HepG2 (cell line): ENCODE measurements around the gene DDC. TPM values are rescaled to one million over a fixed set of nuclear protein-coding genes. Genes with fewer than 3 reads are reported as not detected.

Experiments used
- ATAC-seq: fragments of 200-7000 bp; cut with Tn5 transposase; 3 replicates; pipeline ENCODE4 v1.9.1; 2020; ENCODE audit warnings: mild to moderate bottlenecking, moderate library complexity
- BruUV-seq: library from RNA; stranded (reverse); fragments of 400-500 nt; replicated peaks from 2 replicates; lab custom pipeline; 2021; lab: Mats Ljungman, UMichigan
- CTCF ChIA-PET: fragments of 300-600 bp; formaldehyde crosslinking; extraction: SDS; loops from one replicate; lab custom pipeline; 2021; ENCODE audit warnings: low total read pairs, inconsistent platforms, low intra/inter-chr PET ratio; lab: Yijun Ruan, JAX
- POLR2A ChIA-PET: fragments of 350-600 bp; sonication (Branson Sonifier 250); formaldehyde crosslinking; loops from one replicate; lab custom pipeline; 2020; ENCODE audit warnings: antibody characterized with exemption, inconsistent platforms; lab: Yijun Ruan, JAX
- DNase-seq: peaks from one replicate; pipeline ENCODE4 v3.0.0-alpha.2; 2015; ENCODE audit warnings: low spot score
- FAIRE-seq: peaks from 3 replicates; lab custom pipeline; 2011; peaks lifted over from hg19 to GRCh38; lab: Jason Lieb, UNC
- H2AFZ ChIP-seq: one replicate; pipeline ENCODE4 v1.6.1; 2011; ENCODE audit warnings: low read length, inconsistent platforms
- H3K27ac ChIP-seq: fragments of 300-600 bp; 3 replicates; pipeline ENCODE4 v1.8.0; 2011; ENCODE audit warnings: mixed run types, mild to moderate bottlenecking, mixed read lengths, low read length, inconsistent platforms; ENCODE audit not compliant: insufficient read depth; ENCODE audit errors: extremely low read length
- H3K27me3 ChIP-seq, 2 experiments: fragments of 200-600 bp in 1 of 2; 2 replicates in 1 of 2; 3 replicates in 1 of 2; pipeline versions ENCODE4 v1.6.0 to v1.8.0; 2011; ENCODE audit warnings: low read length in 2 of 2, mild to moderate bottlenecking in 2 of 2, moderate library complexity in 2 of 2, inconsistent platforms in 1 of 2; ENCODE audit not compliant: insufficient read depth in 2 of 2, control insufficient read depth in 1 of 2
- H3K36me3 ChIP-seq, 2 experiments: fragments of 200-600 bp in 1 of 2; replicated peaks in 1 of 2; 2 replicates in 1 of 2; 3 replicates in 1 of 2; pipeline versions ENCODE4 v1.5.1 to v1.8.0; 2011; ENCODE audit warnings: low read length in 2 of 2, inconsistent platforms in 1 of 2; ENCODE audit not compliant: insufficient read depth in 2 of 2, control insufficient read depth in 1 of 2
- H3K4me1 ChIP-seq: 2 replicates; pipeline ENCODE4 v1.5.1; 2012; ENCODE audit warnings: low read length, inconsistent platforms; ENCODE audit not compliant: insufficient read depth
- H3K4me2 ChIP-seq: 2 replicates; pipeline ENCODE4 v1.6.0; 2011; ENCODE audit warnings: low read depth, low read length, inconsistent platforms
- H3K4me3 ChIP-seq, 3 experiments: fragments of 200-600 bp in 1 of 3; sonication (generic), shearing (Covaris generic) in 1 of 3; replicated peaks in 1 of 3; 2 replicates each; pipeline ENCODE4 v1.5.1; 2011 to 2016; ENCODE audit warnings: low read length in 3 of 3, inconsistent platforms in 2 of 3, low read depth in 2 of 3, mild to moderate bottlenecking in 2 of 3, control low read depth in 1 of 3, mixed read lengths in 1 of 3; ENCODE audit not compliant: insufficient read depth in 1 of 3
- H3K79me2 ChIP-seq: one replicate; pipeline ENCODE4 v1.6.1; 2011; ENCODE audit warnings: low read length, inconsistent platforms; ENCODE audit not compliant: insufficient read depth
- H3K9ac ChIP-seq: 2 replicates; pipeline ENCODE4 v1.6.0; 2011; ENCODE audit warnings: mild to moderate bottlenecking, low read depth, low read length, inconsistent platforms; ENCODE audit not compliant: insufficient read depth
- H3K9me3 ChIP-seq: 2 replicates; pipeline ENCODE4 v1.5.1; 2012; ENCODE audit warnings: mild to moderate bottlenecking, low read length
- H4K20me1 ChIP-seq: 2 replicates; pipeline ENCODE4 v1.6.0; 2011; ENCODE audit warnings: inconsistent platforms, mild to moderate bottlenecking, low read length, moderate library complexity; ENCODE audit not compliant: insufficient read depth
- CTCF ChIP-seq: sonication (generic); formaldehyde crosslinking; IDR thresholded peaks from 2 replicates; pipeline ENCODE4 v1.5.0; 2020; ENCODE audit warnings: mild to moderate bottlenecking, missing genetic modification reagents, moderate library complexity
- ESRRA ChIP-seq: sonication (generic); formaldehyde crosslinking; IDR thresholded peaks from 2 replicates; pipeline ENCODE4 v1.5.1; 2020; ENCODE audit warnings: mild to moderate bottlenecking, low read depth, missing genetic modification reagents
- HNRNPUL1 ChIP-seq: fragments of 200-400 bp; formaldehyde crosslinking; IDR thresholded peaks from 2 replicates; pipeline ENCODE4 v1.6.1; 2017; ENCODE audit warnings: low read depth, mild to moderate bottlenecking, low read length, moderate library complexity
- KMT2B ChIP-seq: IDR thresholded peaks from 2 replicates; pipeline ENCODE4 v1.6.1; 2016; ENCODE audit warnings: missing genetic modification reagents, missing compliant biosample characterization
- NR2F6 ChIP-seq, 2 experiments: IDR thresholded peaks; 2 replicates each; pipeline ENCODE4 v1.6.1; 2016; ENCODE audit warnings: antibody characterized with exemption in 1 of 2, mild to moderate bottlenecking in 1 of 2
- SOX5 ChIP-seq: IDR thresholded peaks from 2 replicates; pipeline ENCODE4 v1.6.1; 2016; ENCODE audit warnings: borderline replicate concordance
- STAG1 ChIP-seq: sonication (generic); formaldehyde crosslinking; IDR thresholded peaks from 2 replicates; pipeline ENCODE4 v1.4.0; 2020; ENCODE audit warnings: missing genetic modification reagents
- TARDBP ChIP-seq: sonication (generic); formaldehyde crosslinking; IDR thresholded peaks from 2 replicates; pipeline ENCODE4 v1.8.0; 2022; ENCODE audit warnings: mild to moderate bottlenecking, missing genetic modification reagents
- ZNF326 ChIP-seq: sonication (generic); formaldehyde crosslinking; IDR thresholded peaks from 2 replicates; pipeline ENCODE4 v1.4.0; 2020; ENCODE audit warnings: missing genetic modification reagents, borderline replicate concordance
- ZNF350 ChIP-seq: sonication (generic); formaldehyde crosslinking; IDR thresholded peaks from 2 replicates; pipeline ENCODE4 v1.4.0; 2020; ENCODE audit warnings: mild to moderate bottlenecking, low read depth, missing genetic modification reagents, borderline replicate concordance
- ZNF781 ChIP-seq: sonication (generic); formaldehyde crosslinking; IDR thresholded peaks from 2 replicates; pipeline ENCODE4 v1.5.1; 2020; ENCODE audit warnings: borderline replicate concordance, mild to moderate bottlenecking, missing genetic modification reagents; ENCODE audit errors: not compliant biosample characterization
- WGBS: methylation state at CpG from one replicate; pipeline ENCODE4 v1.1.6; 2017; ENCODE audit warnings: low lambda C conversion rate; 5-methylcytosine and 5-hydroxymethylcytosine counted together
- in situ Hi-C: cut with HindIII; loops from 2 replicates; pipeline ENCODE4 v1.10.0; 2017; ENCODE audit warnings: low pct_unique_long_range_greater_than_20kb; ENCODE audit not compliant: extremely low pct_ligation_motif_present
- intact Hi-C: fragments of 100-400 bp; cut with micrococcal nuclease; formaldehyde crosslinking; loops from one replicate; pipeline ENCODE4 v1.10.0; 2022; ENCODE audit not compliant: unreplicated experiment
- polyA plus RNA-seq, 8 experiments: library from polyadenylated mRNA; depleted of rRNA in 3 of 8; stranded (reverse) in 7 of 8; unstranded in 1 of 8; fragments of >200 nt; fragmentation: Illumina TruSeq in 4 of 8; extraction: Trizol in 4 of 8; gene quantifications; 2 replicates each; pipeline versions ENCODE4 v1.2.1 to v1.2.3, GENCODE V29; 2011 to 2016; ENCODE audit warnings: low read depth in 4 of 8, missing spikeins in 1 of 8, mixed read lengths in 1 of 8; ENCODE audit not compliant: insufficient read depth in 1 of 8
- total RNA-seq, 5 experiments: library from RNA; depleted of rRNA; stranded (reverse); fragments of >200 nt; fragmentation: Illumina TruSeq; extraction: Trizol; gene quantifications; 2 replicates each; pipeline ENCODE4 v1.2.3, GENCODE V29; 2016; ENCODE audit warnings: low read depth in 1 of 5
- TF ChIP-seq, protein P1 (sequence below): sonication (generic); formaldehyde crosslinking; IDR thresholded peaks from 2 replicates; pipeline ENCODE4 v1.5.0; 2020; ENCODE audit warnings: mild to moderate bottlenecking, missing genetic modification reagents
- TF ChIP-seq, protein P2 (sequence below): sonication (generic); formaldehyde crosslinking; IDR thresholded peaks from 2 replicates; pipeline ENCODE4 v1.9.0; 2022; ENCODE audit warnings: low read depth, missing genetic modification reagents

Gene DDC
- total and polyA plus RNA-seq, 2 of the 13 experiments (the other 11 are each of a cell fraction or from before 2014, with no cell fraction given): 11.7 to 93.3 TPM

DNA sequence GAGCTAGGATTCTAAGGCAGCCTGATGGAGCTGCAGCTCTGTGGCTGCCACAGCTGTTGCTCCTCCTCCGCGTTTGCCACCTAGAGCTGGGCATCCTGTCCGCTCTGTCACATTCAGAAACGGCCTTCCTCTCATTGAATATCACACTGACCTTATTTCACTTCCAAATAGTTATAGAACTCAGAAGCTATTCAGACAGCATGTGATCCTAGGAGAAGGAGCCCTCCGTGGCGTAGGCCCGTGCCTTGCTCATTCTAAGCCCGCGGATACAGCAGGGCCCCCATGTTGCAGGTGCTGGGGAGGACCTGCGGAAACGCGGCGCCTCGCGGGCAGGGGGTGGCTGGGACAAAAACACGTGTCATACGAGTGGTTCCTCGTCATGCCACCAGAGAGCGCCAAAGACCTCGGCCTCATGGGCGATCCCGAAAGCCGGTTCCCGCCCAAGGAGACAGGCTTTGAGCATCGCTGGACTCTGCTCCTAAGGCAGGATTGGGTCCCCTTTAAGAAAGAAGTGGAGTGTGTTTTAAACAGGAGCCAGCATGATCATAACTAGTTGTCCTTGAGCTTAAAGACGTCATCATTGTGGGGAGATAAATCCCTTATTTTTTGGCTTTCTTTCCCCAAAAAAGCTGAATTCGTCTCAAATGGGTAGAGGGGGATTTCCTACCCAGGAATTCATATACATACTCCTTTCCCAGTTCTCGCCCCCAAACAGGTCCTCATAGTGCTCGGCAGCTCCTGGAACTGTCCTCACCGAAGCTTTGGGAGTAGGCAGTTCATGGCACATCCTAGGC, 97.2 kb downstream of the DDC start:
- Histone ChIP-seq H4K20me1 (no peaks in the 10 kb centered on the region), H3K27me3 (no peaks in the 10 kb centered on the region), H2AFZ (no peak overlapping the region), H3K4me3 (no peak overlapping the region), H3K9ac (no peak overlapping the region), H3K36me3 (peaks cover 3 to 14% of the 10 kb centered on the region in 2 experiments; a peak in 4 of 5 replicates), H3K4me2 (peak overlapping the region; percentile 61), H3K79me2 (no peaks in the 10 kb centered on the region), H3K27ac (no peak overlapping the region), H3K4me1 (peaks cover 8% of the 10 kb centered on the region), H3K9me3 (no peaks in the 10 kb centered on the region)
- peak; percentile 90 for ATAC-seq
- BruUV-seq: no TSS peak
- CTCF ChIA-PET: interaction anchor here (1.3 to 2.6 kb wide), 4 partner anchors 161 to 211 kb away, joined by 3 to 31 read pairs (median 14); no protein-coding TSS in a partner anchor
- POLR2A ChIA-PET: interaction anchor here (0.9 kb wide), 1 partner anchor 147 kb away, joined by 3 read pairs; no protein-coding TSS in a partner anchor
- in situ Hi-C loops (loop anchor here (5.0 to 25.0 kb wide), 3 partner anchors 159 to 669 kb away; no protein-coding TSS in a partner anchor), intact Hi-C loops (loop anchor here (1.0 kb wide), 3 partner anchors 165 to 376 kb away; no protein-coding TSS in a partner anchor)
- FAIRE-seq: peak; percentile 72
- WGBS: 37% methylated on average over 29 of the region's 30 CpGs
- DNase-seq: peak; percentile 50
- no peak for TF ChIP-seq HNRNPUL1
- peak; percentile 28; the same call in 1 of the 2 replicates for TF ChIP-seq KMT2B (CRISPR knock-in tag)
- TF ChIP-seq ZNF350: peak; percentile 50; the same call in 1 of the 2 replicates
- TF ChIP-seq ZNF781 (CRISPR knock-in tag): no peak
- no peak for TF ChIP-seq NR2F6 (IDR thresholded peaks at IDR 0.05)
- TF ChIP-seq NR2F6 (CRISPR knock-in tag; IDR thresholded peaks at IDR 0.05): 0 out of 2 replicates have a peak, but pooled peaks have one; percentile 17
- TF ChIP-seq, protein P1, sequence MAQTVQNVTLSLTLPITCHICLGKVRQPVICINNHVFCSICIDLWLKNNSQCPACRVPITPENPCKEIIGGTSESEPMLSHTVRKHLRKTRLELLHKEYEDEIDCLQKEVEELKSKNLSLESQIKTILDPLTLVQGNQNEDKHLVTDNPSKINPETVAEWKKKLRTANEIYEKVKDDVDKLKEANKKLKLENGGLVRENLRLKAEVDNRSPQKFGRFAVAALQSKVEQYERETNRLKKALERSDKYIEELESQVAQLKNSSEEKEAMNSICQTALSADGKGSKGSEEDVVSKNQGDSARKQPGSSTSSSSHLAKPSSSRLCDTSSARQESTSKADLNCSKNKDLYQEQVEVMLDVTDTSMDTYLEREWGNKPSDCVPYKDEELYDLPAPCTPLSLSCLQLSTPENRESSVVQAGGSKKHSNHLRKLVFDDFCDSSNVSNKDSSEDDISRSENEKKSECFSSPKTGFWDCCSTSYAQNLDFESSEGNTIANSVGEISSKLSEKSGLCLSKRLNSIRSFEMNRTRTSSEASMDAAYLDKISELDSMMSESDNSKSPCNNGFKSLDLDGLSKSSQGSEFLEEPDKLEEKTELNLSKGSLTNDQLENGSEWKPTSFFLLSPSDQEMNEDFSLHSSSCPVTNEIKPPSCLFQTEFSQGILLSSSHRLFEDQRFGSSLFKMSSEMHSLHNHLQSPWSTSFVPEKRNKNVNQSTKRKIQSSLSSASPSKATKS (CRISPR knock-in tag): no peak
- TF ChIP-seq STAG1 (CRISPR knock-in tag): peak; percentile 97
- no peak for TF ChIP-seq ZNF326 (CRISPR knock-in tag)
- TF ChIP-seq SOX5: 0 out of 2 replicates have a peak, but pooled peaks have one; percentile 22
- TF ChIP-seq CTCF: peak; percentile 97
- TF ChIP-seq TARDBP (CRISPR knock-in tag): 0 out of 2 replicates have a peak, but pooled peaks have one; percentile 52
- TF ChIP-seq, protein P2, sequence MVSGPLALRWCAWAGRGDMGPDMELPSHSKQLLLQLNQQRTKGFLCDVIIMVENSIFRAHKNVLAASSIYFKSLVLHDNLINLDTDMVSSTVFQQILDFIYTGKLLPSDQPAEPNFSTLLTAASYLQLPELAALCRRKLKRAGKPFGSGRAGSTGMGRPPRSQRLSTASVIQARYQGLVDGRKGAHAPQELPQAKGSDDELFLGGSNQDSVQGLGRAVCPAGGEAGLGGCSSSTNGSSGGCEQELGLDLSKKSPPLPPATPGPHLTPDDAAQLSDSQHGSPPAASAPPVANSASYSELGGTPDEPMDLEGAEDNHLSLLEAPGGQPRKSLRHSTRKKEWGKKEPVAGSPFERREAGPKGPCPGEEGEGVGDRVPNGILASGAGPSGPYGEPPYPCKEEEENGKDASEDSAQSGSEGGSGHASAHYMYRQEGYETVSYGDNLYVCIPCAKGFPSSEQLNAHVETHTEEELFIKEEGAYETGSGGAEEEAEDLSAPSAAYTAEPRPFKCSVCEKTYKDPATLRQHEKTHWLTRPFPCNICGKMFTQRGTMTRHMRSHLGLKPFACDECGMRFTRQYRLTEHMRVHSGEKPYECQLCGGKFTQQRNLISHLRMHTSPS (CRISPR knock-in tag): no peak
- TF ChIP-seq ESRRA (CRISPR knock-in tag): no peak
